Coronary artery (tissue), 2 donors: ENCODE results near the gene HES4.
"Not testable (repeated sequence)": the region's sequence is repeated elsewhere in the genome, so short reads cannot be mapped to it uniquely, and the experiment has no call there.

Experiments used
- DNase-seq: peaks from one replicate; pipeline ENCODE4 v3.0.0-alpha.2; 2017; ENCODE audit warnings: low spot score
- H3K27ac ChIP-seq, 2 donors: fragments of 200-600 bp; sonication (generic); one replicate each; pipeline ENCODE4 v1.5.1; 2016 to 2019
- H3K4me3 ChIP-seq: fragments of 200-600 bp; sonication (generic); 2 replicates; pipeline ENCODE4 v1.5.1; 2016; ENCODE audit warnings: mild to moderate bottlenecking, moderate library complexity
- TF ChIP-seq, protein P1 (sequence below): fragments of 200-600 bp; sonication (generic); IDR thresholded peaks from one replicate; pipeline ENCODE4 v1.5.1; 2019; ENCODE audit warnings: antibody characterized with exemption

HES4 gene

GRCh38 chr1:993379-993995 is 6.4 kb downstream of the HES4 start:
- TF ChIP-seq, protein P1, sequence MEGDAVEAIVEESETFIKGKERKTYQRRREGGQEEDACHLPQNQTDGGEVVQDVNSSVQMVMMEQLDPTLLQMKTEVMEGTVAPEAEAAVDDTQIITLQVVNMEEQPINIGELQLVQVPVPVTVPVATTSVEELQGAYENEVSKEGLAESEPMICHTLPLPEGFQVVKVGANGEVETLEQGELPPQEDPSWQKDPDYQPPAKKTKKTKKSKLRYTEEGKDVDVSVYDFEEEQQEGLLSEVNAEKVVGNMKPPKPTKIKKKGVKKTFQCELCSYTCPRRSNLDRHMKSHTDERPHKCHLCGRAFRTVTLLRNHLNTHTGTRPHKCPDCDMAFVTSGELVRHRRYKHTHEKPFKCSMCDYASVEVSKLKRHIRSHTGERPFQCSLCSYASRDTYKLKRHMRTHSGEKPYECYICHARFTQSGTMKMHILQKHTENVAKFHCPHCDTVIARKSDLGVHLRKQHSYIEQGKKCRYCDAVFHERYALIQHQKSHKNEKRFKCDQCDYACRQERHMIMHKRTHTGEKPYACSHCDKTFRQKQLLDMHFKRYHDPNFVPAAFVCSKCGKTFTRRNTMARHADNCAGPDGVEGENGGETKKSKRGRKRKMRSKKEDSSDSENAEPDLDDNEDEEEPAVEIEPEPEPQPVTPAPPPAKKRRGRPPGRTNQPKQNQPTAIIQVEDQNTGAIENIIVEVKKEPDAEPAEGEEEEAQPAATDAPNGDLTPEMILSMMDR, result no peak
- no peak for DNase-seq

GRCh38 chr1:992362-992761 is 7.5 kb downstream of the HES4 start:
- DNase-seq, result no peak
- TF ChIP-seq, protein P1, result no peak
- H3K4me3 ChIP-seq, result no peak overlapping the region
- H3K27ac ChIP-seq, result no peak overlapping the region

More at GRCh38 chr1:993379-993995, 6.4 kb downstream of the HES4 start:
- Histone ChIP-seq H3K27ac (no peak overlapping the region), H3K4me3 (no peak overlapping the region)

- Histone ChIP-seq H3K27ac (no peak overlapping the region), H3K4me3 (no peak overlapping the region)
- TF ChIP-seq, protein P1, result no peak
- DNase-seq, result no peak
These were observed 8.0 kb downstream of the HES4 start for GRCh38 chr1:991895-992294.

GRCh38 chr1:991275-991674 is 8.6 kb downstream of the HES4 start:
- not testable (repeated sequence) for H3K27ac ChIP-seq, DNase-seq, H3K4me3 ChIP-seq

- not testable (repeated sequence) for H3K4me3 ChIP-seq, H3K27ac ChIP-seq, DNase-seq
These were observed 11.8 kb downstream of the HES4 start for GRCh38 chr1:988061-988460.

- TF ChIP-seq, protein P1, result no peak
These were observed 14.8 kb downstream of the HES4 start for GRCh38 chr1:985126-985525.

GRCh38 chr1:984476-984814 is 15.5 kb downstream of the HES4 start:
- DNase-seq, result no peak
- no peak overlapping the region for H3K27ac ChIP-seq
- TF ChIP-seq, protein P1, result peak; percentile 2
- peak overlapping the region; percentile 40 for H3K4me3 ChIP-seq

More at GRCh38 chr1:985126-985525, 14.8 kb downstream of the HES4 start:
- Histone ChIP-seq H3K27ac (no peak overlapping the region), H3K4me3 (no peak overlapping the region)
- DNase-seq, result no peak

DNA sequence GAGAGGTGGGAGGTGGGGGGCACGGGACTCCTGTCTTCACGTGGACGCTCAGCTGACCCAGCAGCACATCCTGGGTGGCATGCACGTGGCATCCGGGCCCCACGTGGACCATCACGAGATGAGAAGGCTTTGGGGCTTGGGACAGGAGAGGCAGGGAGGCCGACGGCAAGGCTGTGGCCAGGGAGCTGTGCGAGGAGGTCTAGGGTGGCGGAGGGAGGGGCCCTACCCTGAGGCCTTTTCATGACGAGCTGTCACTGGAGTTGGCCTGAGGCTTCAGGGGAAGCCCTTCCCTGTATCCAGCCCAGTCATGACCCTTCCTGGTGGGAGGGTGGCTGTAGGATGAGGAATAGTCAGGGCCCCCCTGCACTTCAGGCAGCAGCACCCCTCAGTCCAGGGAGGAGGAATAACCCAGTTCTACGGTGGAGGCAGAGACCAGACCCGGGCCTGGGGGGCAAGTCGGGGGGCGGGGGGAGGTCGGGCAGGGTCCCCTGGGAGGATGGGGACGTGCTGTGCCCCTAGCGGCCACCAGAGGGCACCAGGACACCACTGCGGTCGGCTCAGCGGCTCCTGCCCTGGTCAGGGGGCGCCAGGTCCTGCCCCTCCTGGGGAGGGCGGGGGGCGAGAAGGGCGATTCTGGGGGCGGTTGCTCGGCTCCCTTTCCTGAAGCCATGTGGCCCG is 16.0 kb downstream of the HES4 start:
- Histone ChIP-seq H3K4me3 (peak overlapping the region; percentile 40), H3K27ac (no peak overlapping the region)
- DNase-seq, result no peak
- TF ChIP-seq, protein P1, result peak; percentile 98
